Central memory CD8-positive, alpha-beta T cell (primary cell): ENCODE data around the gene MYCBP2.
"Not testable (repeated sequence)": the region's sequence is repeated elsewhere in the genome, so short reads cannot be mapped to it uniquely, and the experiment has no call there.

Source experiments
- ATAC-seq: fragments of 150-1000 bp; cut with Tn5 transposase; replicated peaks from 2 replicates; pipeline ENCODE4 v1.10.0; 2022; ENCODE audit warnings: mild to moderate bottlenecking, moderate FRiP score, moderate number of reproducible peaks; ENCODE audit not compliant: poor library complexity, severe bottlenecking; ENCODE audit errors: extremely low read depth
- DNase-seq, 2 donors: peaks; one replicate each; pipeline ENCODE4 v3.0.0; 2021; ENCODE audit warnings: low spot score in 2 of 2
- H3K27ac Mint-ChIP-seq: one replicate; pipeline ENCODE4 v1.8.0; 2022; ENCODE audit warnings: low read depth, mild to moderate bottlenecking, moderate library complexity, mixed read lengths
- H3K27me3 Mint-ChIP-seq: one replicate; pipeline ENCODE4 v1.8.0; 2022; ENCODE audit warnings: mixed read lengths
- H3K36me3 Mint-ChIP-seq: one replicate; pipeline ENCODE4 v1.8.0; 2022; ENCODE audit warnings: mild to moderate bottlenecking, moderate library complexity, mixed read lengths; ENCODE audit not compliant: insufficient read depth
- H3K4me1 Mint-ChIP-seq: one replicate; pipeline ENCODE4 v1.8.0; 2022; ENCODE audit warnings: mixed read lengths
- H3K4me3 Mint-ChIP-seq: one replicate; pipeline ENCODE4 v1.8.0; 2022; ENCODE audit warnings: mild to moderate bottlenecking, moderate library complexity, mixed read lengths
- H3K9me3 Mint-ChIP-seq: one replicate; pipeline ENCODE4 v1.8.0; 2022; ENCODE audit warnings: mixed read lengths

The MYCBP2 gene

GRCh38 chr13:77026861-77027621 is 299.9 kb downstream of the MYCBP2 start, which contains the start of gene FBXL3:
Gene FBXL3, minus strand, starts transcription at chr13:77027159. Its CDS starts 5,299 bp downstream, at chr13:77021860.
- H3K27me3 Mint-ChIP-seq = no peaks in the 10 kb centered on the region
- peaks cover 47% of the 10 kb centered on the region for H3K4me1 Mint-ChIP-seq
- H3K4me3 Mint-ChIP-seq = peak within 1 kb of the TSS; percentile 94
- ATAC-seq = peak; percentile 76
- H3K27ac Mint-ChIP-seq = peak within 1 kb of the TSS; percentile 100
- no peaks in the 10 kb centered on the region for H3K9me3 Mint-ChIP-seq
- H3K36me3 Mint-ChIP-seq = peaks cover 21% of the 10 kb centered on the region
- DNase-seq = peak; percentile 70 to 71

- DNase-seq = peak; percentile 48 to 57
- ATAC-seq = peak; percentile 56
- no peaks in the 10 kb centered on the region for H3K9me3 Mint-ChIP-seq
- peak overlapping the region; percentile 100 for H3K27ac Mint-ChIP-seq
- peak overlapping the region; percentile 94 for H3K4me3 Mint-ChIP-seq
- no peaks in the 10 kb centered on the region for H3K27me3 Mint-ChIP-seq
- peaks cover 51% of the 10 kb centered on the region for H3K4me1 Mint-ChIP-seq
- peaks cover 21% of the 10 kb centered on the region for H3K36me3 Mint-ChIP-seq
These were observed 300.5 kb downstream of the MYCBP2 start for GRCh38 chr13:77026255-77026860.

- Mint-ChIP-seq H3K9me3 (no peaks in the 10 kb centered on the region), H3K27me3 (no peaks in the 10 kb centered on the region), H3K27ac (peak overlapping the region; percentile 53), H3K36me3 (peaks cover 29% of the 10 kb centered on the region), H3K4me3 (peak overlapping the region; percentile 44), H3K4me1 (peaks cover 54% of the 10 kb centered on the region)
- DNase-seq (no peak), ATAC-seq (no peak)
These were observed 304.6 kb downstream of the MYCBP2 start for GRCh38 chr13:77022341-77022740.

GRCh38 chr13:77019756-77020155 is 307.1 kb downstream of the MYCBP2 start:
- peaks cover 34% of the 10 kb centered on the region for H3K36me3 Mint-ChIP-seq
- H3K4me1 Mint-ChIP-seq = peaks cover 46% of the 10 kb centered on the region
- no peaks in the 10 kb centered on the region for H3K9me3 Mint-ChIP-seq
- H3K27me3 Mint-ChIP-seq = no peaks in the 10 kb centered on the region
- H3K27ac Mint-ChIP-seq = no peak overlapping the region
- no peak overlapping the region for H3K4me3 Mint-ChIP-seq
- no peak for ATAC-seq
- no peak for DNase-seq

GRCh38 chr13:77016888-77017623 is 309.8 kb downstream of the MYCBP2 start:
- peaks cover 46% of the 10 kb centered on the region for H3K4me1 Mint-ChIP-seq
- DNase-seq (no peak), ATAC-seq (no peak)
- H3K36me3 Mint-ChIP-seq = peaks cover 49% of the 10 kb centered on the region
- no peak overlapping the region for H3K4me3 Mint-ChIP-seq
- no peak overlapping the region for H3K27ac Mint-ChIP-seq
- no peaks in the 10 kb centered on the region for H3K27me3 Mint-ChIP-seq
- no peaks in the 10 kb centered on the region for H3K9me3 Mint-ChIP-seq

GRCh38 chr13:77016251-77016812 is 310.6 kb downstream of the MYCBP2 start:
- Mint-ChIP-seq H3K36me3 (peaks cover 56% of the 10 kb centered on the region), H3K27me3 (no peaks in the 10 kb centered on the region), H3K9me3 (no peaks in the 10 kb centered on the region), H3K4me3 (no peak overlapping the region), H3K27ac (no peak overlapping the region), H3K4me1 (peaks cover 42% of the 10 kb centered on the region)
- ATAC-seq (no peak), DNase-seq (no peak)

- ATAC-seq (no peak), DNase-seq (no peak)
- Mint-ChIP-seq H3K36me3 (peaks cover 65% of the 10 kb centered on the region), H3K9me3 (no peaks in the 10 kb centered on the region), H3K27me3 (no peaks in the 10 kb centered on the region), H3K4me1 (peaks cover 36% of the 10 kb centered on the region), H3K27ac (no peak overlapping the region), H3K4me3 (no peak overlapping the region)
These were observed 311.8 kb downstream of the MYCBP2 start for GRCh38 chr13:77014906-77015685.

- no peak overlapping the region for H3K4me3 Mint-ChIP-seq
- H3K36me3 Mint-ChIP-seq = peaks cover 66% of the 10 kb centered on the region
- ATAC-seq (no peak), DNase-seq (no peak)
- H3K27me3 Mint-ChIP-seq = no peaks in the 10 kb centered on the region
- H3K4me1 Mint-ChIP-seq = peaks cover 33% of the 10 kb centered on the region
- no peak overlapping the region for H3K27ac Mint-ChIP-seq
- no peaks in the 10 kb centered on the region for H3K9me3 Mint-ChIP-seq
These were observed 312.9 kb downstream of the MYCBP2 start for GRCh38 chr13:77013853-77014542.

- peaks cover 32% of the 10 kb centered on the region for H3K4me1 Mint-ChIP-seq
These were observed 317.2 kb downstream of the MYCBP2 start for GRCh38 chr13:77009719-77010118.

GRCh38 chr13:77009011-77009410 is 317.9 kb downstream of the MYCBP2 start:
- Mint-ChIP-seq H3K4me3 (no peak overlapping the region), H3K27ac (no peak overlapping the region), H3K9me3 (no peaks in the 10 kb centered on the region), H3K36me3 (peaks cover 48% of the 10 kb centered on the region), H3K4me1 (peaks cover 25% of the 10 kb centered on the region), H3K27me3 (no peaks in the 10 kb centered on the region)
- DNase-seq (no peak), ATAC-seq (no peak)

More at GRCh38 chr13:77009719-77010118, 317.2 kb downstream of the MYCBP2 start:
- H3K9me3 Mint-ChIP-seq, ATAC-seq, H3K4me3 Mint-ChIP-seq, H3K27ac Mint-ChIP-seq, DNase-seq, H3K27me3 Mint-ChIP-seq: not testable (repeated sequence)
- H3K36me3 Mint-ChIP-seq = peaks cover 54% of the 10 kb centered on the region

- H3K9me3 Mint-ChIP-seq, H3K27me3 Mint-ChIP-seq, H3K27ac Mint-ChIP-seq, ATAC-seq, DNase-seq, H3K4me3 Mint-ChIP-seq: not testable (repeated sequence)
- H3K36me3 Mint-ChIP-seq = peaks cover 45% of the 10 kb centered on the region
- peaks cover 18% of the 10 kb centered on the region for H3K4me1 Mint-ChIP-seq
These were observed 318.6 kb downstream of the MYCBP2 start for GRCh38 chr13:77008337-77008736.
